Esophagus squamous epithelium (tissue), 4 donors: ENCODE measurements around the gene TCERG1L.
"Not testable (repeated sequence)": the region's sequence is repeated elsewhere in the genome, so short reads cannot be mapped to it uniquely, and the experiment has no call there.

ENCODE experiments used
- CTCF ChIP-seq, 6 experiments: fragments of 450-650 bp in 4 of 6; fragments of 200-600 bp in 2 of 6; sonication (generic) in 2 of 6; IDR thresholded peaks; one replicate each; pipeline ENCODE4 v1.5.1; 2016 to 2019; ENCODE audit warnings: antibody characterized with exemption in 6 of 6, mild to moderate bottlenecking in 4 of 6, moderate library complexity in 4 of 6
- POLR2A ChIP-seq, 4 donors: fragments of 450-650 bp; IDR thresholded peaks; one replicate each; pipeline ENCODE4 v1.6.1; 2017; ENCODE audit warnings: antibody characterized with exemption in 4 of 4, mild to moderate bottlenecking in 4 of 4, moderate library complexity in 3 of 4

- not testable (repeated sequence) for TF ChIP-seq CTCF, POLR2A (IDR thresholded peaks at IDR 0.05)
These were observed 232.6 kb downstream of the TCERG1L start for GRCh38 chr10:131078882-131079280.
